GM23338 (cell line): ENCODE measurements around the gene LSP1. TPM values are rescaled to one million over a fixed set of nuclear protein-coding genes. Genes with fewer than 3 reads are reported as not detected.

Experiments
- ATAC-seq: fragments of 200-7000 bp; cut with Tn5 transposase; 3 replicates; pipeline ENCODE4 v1.9.1; 2020
- DNase-seq: peaks from one replicate; pipeline ENCODE4 v3.0.0-alpha.2; 2015; ENCODE audit warnings: low spot score
- H2AFZ ChIP-seq: fragments of 200-600 bp; sonication (generic); 2 replicates; pipeline ENCODE4 v1.8.0; 2016; ENCODE audit warnings: antibody characterized with exemption, mild to moderate bottlenecking, moderate library complexity
- H3F3A ChIP-seq: fragments of 200-600 bp; sonication (generic); replicated peaks from 2 replicates; pipeline ENCODE4 v1.8.0; 2017; ENCODE audit warnings: antibody characterized with exemption, mixed run types, low read depth
- H3K27ac ChIP-seq: fragments of 200-600 bp; sonication (generic); 2 replicates; pipeline ENCODE4 v1.6.1; 2016; ENCODE audit warnings: low read depth
- H3K27me3 ChIP-seq: fragments of 200-600 bp; sonication (generic); 2 replicates; pipeline ENCODE4 v1.8.0; 2016; ENCODE audit warnings: mild to moderate bottlenecking, mixed run types, moderate library complexity; ENCODE audit not compliant: insufficient read depth
- H3K36me3 ChIP-seq: fragments of 200-600 bp; sonication (generic); 2 replicates; pipeline ENCODE4 v1.8.0; 2016; ENCODE audit warnings: mild to moderate bottlenecking; ENCODE audit not compliant: insufficient read depth
- H3K4me1 ChIP-seq: fragments of 200-600 bp; sonication (generic); 2 replicates; pipeline ENCODE4 v1.8.0; 2016; ENCODE audit warnings: mild to moderate bottlenecking, moderate library complexity; ENCODE audit not compliant: insufficient read depth
- H3K4me2 ChIP-seq: fragments of 200-600 bp; sonication (generic); 2 replicates; pipeline ENCODE4 v1.7.1; 2017; ENCODE audit warnings: mixed run types
- H3K4me3 ChIP-seq: fragments of 200-600 bp; sonication (generic); 2 replicates; pipeline ENCODE4 v1.6.1; 2016; ENCODE audit warnings: mixed run types
- H3K79me2 ChIP-seq: fragments of 200-600 bp; sonication (generic); replicated peaks from 2 replicates; pipeline ENCODE4 v1.8.0; 2017; ENCODE audit warnings: mild to moderate bottlenecking; ENCODE audit not compliant: insufficient read depth
- H3K9me2 ChIP-seq: fragments of 200-600 bp; sonication (generic); 2 replicates; pipeline ENCODE4 v1.8.0; 2017; ENCODE audit not compliant: insufficient read depth
- H4K20me1 ChIP-seq: fragments of 200-600 bp; sonication (generic); replicated peaks from 2 replicates; pipeline ENCODE4 v1.8.0; 2017; ENCODE audit warnings: mild to moderate bottlenecking; ENCODE audit not compliant: insufficient read depth
- H3K27ac Mint-ChIP-seq: 2 replicates; pipeline ENCODE4 v1.8.0; 2020; ENCODE audit warnings: inconsistent platforms, mild to moderate bottlenecking, moderate library complexity, mixed read lengths
- H3K27me3 Mint-ChIP-seq: 3 replicates; pipeline ENCODE4 v1.8.0; 2022; ENCODE audit warnings: low read depth, mild to moderate bottlenecking, moderate library complexity, mixed read lengths, inconsistent platforms; ENCODE audit not compliant: insufficient read depth, poor library complexity
- H3K36me3 Mint-ChIP-seq: 3 replicates; pipeline ENCODE4 v1.8.0; 2021; ENCODE audit warnings: low read depth, mild to moderate bottlenecking, inconsistent platforms, moderate library complexity, mixed read lengths
- H3K4me1 Mint-ChIP-seq: 3 replicates; pipeline ENCODE4 v1.8.0; 2020; ENCODE audit warnings: mild to moderate bottlenecking, inconsistent platforms, mixed read lengths
- H3K4me3 Mint-ChIP-seq: 3 replicates; pipeline ENCODE4 v1.8.0; 2021; ENCODE audit warnings: moderate library complexity, mild to moderate bottlenecking, inconsistent platforms, mixed read lengths
- H3K9me3 Mint-ChIP-seq: 3 replicates; pipeline ENCODE4 v1.8.0; 2020; ENCODE audit warnings: moderate library complexity, mild to moderate bottlenecking, inconsistent platforms, mixed read lengths
- JUNB ChIP-seq: IDR thresholded peaks from one replicate; pipeline ENCODE4 v1.6.1; 2016; ENCODE audit warnings: antibody characterized with exemption; ENCODE audit not compliant: unreplicated experiment
- POLR2AphosphoS5 ChIP-seq: IDR thresholded peaks from 2 replicates; pipeline ENCODE4 v1.6.1; 2016; ENCODE audit warnings: antibody characterized with exemption, low read depth
- ZNF114 ChIP-seq: fragments of 250-450 bp; sonication (Bioruptor Pico); IDR thresholded peaks from 2 replicates; pipeline ENCODE4 v1.5.0; 2020; ENCODE audit warnings: mild to moderate bottlenecking, moderate library complexity
- polyA plus RNA-seq: library from polyadenylated mRNA; unstranded; fragments of >200 nt; fragmentation: Nextera tagmentation; extraction: Ambion mirVana; gene quantifications from 2 replicates; pipeline ENCODE4 v1.2.1, GENCODE V29; 2016
- total RNA-seq: library from RNA; depleted of rRNA; stranded (reverse); fragments of >200 nt; shearing (Covaris generic); gene quantifications from 2 replicates; pipeline ENCODE4 v1.2.3, GENCODE V29; 2014
- TF ChIP-seq, protein P1 (sequence below): fragments of 250-450 bp; sonication (Bioruptor Pico); IDR thresholded peaks from 2 replicates; pipeline ENCODE4 v1.5.0; 2020; ENCODE audit warnings: mild to moderate bottlenecking, moderate library complexity
- TF ChIP-seq, protein P2 (sequence below): IDR thresholded peaks from 2 replicates; pipeline ENCODE4 v1.6.1; 2016; ENCODE audit warnings: antibody characterized with exemption

LSP1 gene
- total and polyA plus RNA-seq, 2 experiments from 2014 or later = 0.84 TPM; not detected in 1

DNA sequence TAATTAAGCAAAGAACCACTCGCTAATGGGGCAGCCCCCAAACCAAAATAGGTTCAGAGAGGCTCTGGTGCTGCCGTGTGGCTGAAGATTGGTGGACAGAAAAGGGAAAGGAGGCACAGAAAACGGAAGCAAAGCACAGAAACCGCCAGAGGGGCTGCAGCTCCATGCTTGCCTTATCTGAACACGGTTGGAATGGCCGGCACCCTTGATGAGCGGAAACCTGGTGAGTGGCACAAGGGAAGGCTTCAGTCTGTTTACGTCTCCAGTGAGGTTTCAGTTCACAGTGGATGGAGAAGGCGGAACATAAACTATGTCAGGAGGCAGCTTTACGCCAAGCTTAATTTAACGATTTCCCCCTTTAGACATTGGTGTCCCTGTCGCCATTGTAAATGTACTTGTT is 44.0 kb downstream of the LSP1 start:
- DNase-seq (no peak), ATAC-seq (no peak)
- no peaks in the 10 kb centered on the region for H3K36me3 Mint-ChIP-seq
- Histone ChIP-seq H3K79me2 (no peaks in the 10 kb centered on the region), H3K27ac (no peak overlapping the region), H2AFZ (peak overlapping the region; percentile 61; the same call in 1 of the 2 replicates), H3K36me3 (no peaks in the 10 kb centered on the region), H4K20me1 (no peaks in the 10 kb centered on the region), H3K9me2 (no peaks in the 10 kb centered on the region), H3K4me2 (no peak overlapping the region), H3K4me3 (no peak overlapping the region), H3K4me1 (no peaks in the 10 kb centered on the region), H3K27me3 (no peaks in the 10 kb centered on the region), H3F3A (no peaks in the 10 kb centered on the region)
- no peak overlapping the region for H3K27ac Mint-ChIP-seq
- TF ChIP-seq, protein P1, sequence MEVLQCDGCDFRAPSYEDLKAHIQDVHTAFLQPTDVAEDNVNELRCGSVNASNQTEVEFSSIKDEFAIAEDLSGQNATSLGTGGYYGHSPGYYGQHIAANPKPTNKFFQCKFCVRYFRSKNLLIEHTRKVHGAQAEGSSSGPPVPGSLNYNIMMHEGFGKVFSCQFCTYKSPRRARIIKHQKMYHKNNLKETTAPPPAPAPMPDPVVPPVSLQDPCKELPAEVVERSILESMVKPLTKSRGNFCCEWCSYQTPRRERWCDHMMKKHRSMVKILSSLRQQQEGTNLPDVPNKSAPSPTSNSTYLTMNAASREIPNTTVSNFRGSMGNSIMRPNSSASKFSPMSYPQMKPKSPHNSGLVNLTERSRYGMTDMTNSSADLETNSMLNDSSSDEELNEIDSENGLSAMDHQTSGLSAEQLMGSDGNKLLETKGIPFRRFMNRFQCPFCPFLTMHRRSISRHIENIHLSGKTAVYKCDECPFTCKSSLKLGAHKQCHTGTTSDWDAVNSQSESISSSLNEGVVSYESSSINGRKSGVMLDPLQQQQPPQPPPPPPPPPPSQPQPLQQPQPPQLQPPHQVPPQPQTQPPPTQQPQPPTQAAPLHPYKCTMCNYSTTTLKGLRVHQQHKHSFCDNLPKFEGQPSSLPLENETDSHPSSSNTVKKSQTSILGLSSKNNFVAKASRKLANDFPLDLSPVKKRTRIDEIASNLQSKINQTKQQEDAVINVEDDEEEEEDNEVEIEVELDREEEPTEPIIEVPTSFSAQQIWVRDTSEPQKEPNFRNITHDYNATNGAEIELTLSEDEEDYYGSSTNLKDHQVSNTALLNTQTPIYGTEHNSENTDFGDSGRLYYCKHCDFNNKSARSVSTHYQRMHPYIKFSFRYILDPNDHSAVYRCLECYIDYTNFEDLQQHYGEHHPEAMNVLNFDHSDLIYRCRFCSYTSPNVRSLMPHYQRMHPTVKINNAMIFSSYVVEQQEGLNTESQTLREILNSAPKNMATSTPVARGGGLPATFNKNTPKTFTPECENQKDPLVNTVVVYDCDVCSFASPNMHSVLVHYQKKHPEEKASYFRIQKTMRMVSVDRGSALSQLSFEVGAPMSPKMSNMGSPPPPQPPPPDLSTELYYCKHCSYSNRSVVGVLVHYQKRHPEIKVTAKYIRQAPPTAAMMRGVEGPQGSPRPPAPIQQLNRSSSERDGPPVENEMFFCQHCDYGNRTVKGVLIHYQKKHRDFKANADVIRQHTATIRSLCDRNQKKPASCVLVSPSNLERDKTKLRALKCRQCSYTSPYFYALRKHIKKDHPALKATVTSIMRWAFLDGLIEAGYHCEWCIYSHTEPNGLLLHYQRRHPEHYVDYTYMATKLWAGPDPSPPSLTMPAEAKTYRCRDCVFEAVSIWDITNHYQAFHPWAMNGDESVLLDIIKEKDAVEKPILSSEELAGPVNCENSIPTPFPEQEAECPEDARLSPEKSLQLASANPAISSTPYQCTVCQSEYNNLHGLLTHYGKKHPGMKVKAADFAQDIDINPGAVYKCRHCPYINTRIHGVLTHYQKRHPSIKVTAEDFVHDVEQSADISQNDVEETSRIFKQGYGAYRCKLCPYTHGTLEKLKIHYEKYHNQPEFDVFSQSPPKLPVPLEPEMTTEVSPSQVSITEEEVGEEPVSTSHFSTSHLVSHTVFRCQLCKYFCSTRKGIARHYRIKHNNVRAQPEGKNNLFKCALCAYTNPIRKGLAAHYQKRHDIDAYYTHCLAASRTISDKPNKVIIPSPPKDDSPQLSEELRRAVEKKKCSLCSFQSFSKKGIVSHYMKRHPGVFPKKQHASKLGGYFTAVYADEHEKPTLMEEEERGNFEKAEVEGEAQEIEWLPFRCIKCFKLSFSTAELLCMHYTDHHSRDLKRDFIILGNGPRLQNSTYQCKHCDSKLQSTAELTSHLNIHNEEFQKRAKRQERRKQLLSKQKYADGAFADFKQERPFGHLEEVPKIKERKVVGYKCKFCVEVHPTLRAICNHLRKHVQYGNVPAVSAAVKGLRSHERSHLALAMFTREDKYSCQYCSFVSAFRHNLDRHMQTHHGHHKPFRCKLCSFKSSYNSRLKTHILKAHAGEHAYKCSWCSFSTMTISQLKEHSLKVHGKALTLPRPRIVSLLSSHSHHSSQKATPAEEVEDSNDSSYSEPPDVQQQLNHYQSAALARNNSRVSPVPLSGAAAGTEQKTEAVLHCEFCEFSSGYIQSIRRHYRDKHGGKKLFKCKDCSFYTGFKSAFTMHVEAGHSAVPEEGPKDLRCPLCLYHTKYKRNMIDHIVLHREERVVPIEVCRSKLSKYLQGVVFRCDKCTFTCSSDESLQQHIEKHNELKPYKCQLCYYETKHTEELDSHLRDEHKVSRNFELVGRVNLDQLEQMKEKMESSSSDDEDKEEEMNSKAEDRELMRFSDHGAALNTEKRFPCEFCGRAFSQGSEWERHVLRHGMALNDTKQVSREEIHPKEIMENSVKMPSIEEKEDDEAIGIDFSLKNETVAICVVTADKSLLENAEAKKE = no peak
- H3K27me3 Mint-ChIP-seq = peaks cover 5% of the 10 kb centered on the region
- no peak overlapping the region for H3K4me3 Mint-ChIP-seq
- peaks cover 8% of the 10 kb centered on the region for H3K4me1 Mint-ChIP-seq
- H3K9me3 Mint-ChIP-seq = no peaks in the 10 kb centered on the region

DNA sequence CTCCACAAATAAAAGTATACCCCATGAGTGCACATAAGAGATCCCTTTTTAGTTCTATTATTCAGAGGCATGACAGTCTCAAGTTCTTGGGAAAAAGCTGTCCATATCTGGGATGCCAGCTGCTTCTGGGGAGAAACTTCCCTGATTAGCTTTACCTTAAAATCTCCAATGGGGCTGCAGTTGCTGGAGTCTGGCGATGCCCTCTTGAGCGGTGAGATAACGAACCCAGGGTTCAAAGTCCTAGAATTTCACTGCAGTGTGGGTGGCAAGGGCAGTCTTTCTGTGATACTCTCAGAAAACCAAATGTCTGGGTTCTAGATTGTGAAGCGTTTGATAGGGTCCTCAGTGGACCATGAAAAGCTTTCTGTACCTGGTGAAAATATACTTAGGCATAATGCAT is 46.2 kb downstream of the LSP1 start:
- H3K4me1 ChIP-seq = no peaks in the 10 kb centered on the region
- no peaks in the 10 kb centered on the region for H3K79me2 ChIP-seq
- H3K27me3 ChIP-seq = no peaks in the 10 kb centered on the region
- no peak overlapping the region for H3K27ac ChIP-seq
- ATAC-seq = no peak
- H3K4me3 ChIP-seq = no peak overlapping the region
- H3K4me2 ChIP-seq = no peak overlapping the region
- H3K9me2 ChIP-seq = no peaks in the 10 kb centered on the region
- H3K36me3 Mint-ChIP-seq = no peaks in the 10 kb centered on the region
- DNase-seq = no peak
- H3K9me3 Mint-ChIP-seq = no peaks in the 10 kb centered on the region
- no peaks in the 10 kb centered on the region for H3K36me3 ChIP-seq
- H4K20me1 ChIP-seq = no peaks in the 10 kb centered on the region
- peaks cover 8% of the 10 kb centered on the region for H3K4me1 Mint-ChIP-seq
- H3K27ac Mint-ChIP-seq = no peak overlapping the region
- no peak overlapping the region for H3K4me3 Mint-ChIP-seq
- H3K27me3 Mint-ChIP-seq = peaks cover 3% of the 10 kb centered on the region
- H2AFZ ChIP-seq = no peak overlapping the region
- H3F3A ChIP-seq = no peaks in the 10 kb centered on the region
- TF ChIP-seq JUNB (no peak), ZNF114 (CRISPR knock-in tag) (no peak), POLR2AphosphoS5 (no peak)
- TF ChIP-seq, protein P2, sequence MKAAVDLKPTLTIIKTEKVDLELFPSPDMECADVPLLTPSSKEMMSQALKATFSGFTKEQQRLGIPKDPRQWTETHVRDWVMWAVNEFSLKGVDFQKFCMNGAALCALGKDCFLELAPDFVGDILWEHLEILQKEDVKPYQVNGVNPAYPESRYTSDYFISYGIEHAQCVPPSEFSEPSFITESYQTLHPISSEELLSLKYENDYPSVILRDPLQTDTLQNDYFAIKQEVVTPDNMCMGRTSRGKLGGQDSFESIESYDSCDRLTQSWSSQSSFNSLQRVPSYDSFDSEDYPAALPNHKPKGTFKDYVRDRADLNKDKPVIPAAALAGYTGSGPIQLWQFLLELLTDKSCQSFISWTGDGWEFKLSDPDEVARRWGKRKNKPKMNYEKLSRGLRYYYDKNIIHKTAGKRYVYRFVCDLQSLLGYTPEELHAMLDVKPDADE = no peak
- TF ChIP-seq, protein P1 = no peak
